UCSD-AML1 (cell line): Measurements from ENCODE around the gene RFX5.
"Not testable (repeated sequence)": the region's sequence is repeated elsewhere in the genome, so short reads cannot be mapped to it uniquely, and the experiment has no call there.

ENCODE experiments used
- DNase-seq: peaks from one replicate; lab custom pipeline; 2025; ENCODE audit not compliant: unreplicated experiment; lab: John Stamatoyannopoulos, UW

RFX5 gene

DNA sequence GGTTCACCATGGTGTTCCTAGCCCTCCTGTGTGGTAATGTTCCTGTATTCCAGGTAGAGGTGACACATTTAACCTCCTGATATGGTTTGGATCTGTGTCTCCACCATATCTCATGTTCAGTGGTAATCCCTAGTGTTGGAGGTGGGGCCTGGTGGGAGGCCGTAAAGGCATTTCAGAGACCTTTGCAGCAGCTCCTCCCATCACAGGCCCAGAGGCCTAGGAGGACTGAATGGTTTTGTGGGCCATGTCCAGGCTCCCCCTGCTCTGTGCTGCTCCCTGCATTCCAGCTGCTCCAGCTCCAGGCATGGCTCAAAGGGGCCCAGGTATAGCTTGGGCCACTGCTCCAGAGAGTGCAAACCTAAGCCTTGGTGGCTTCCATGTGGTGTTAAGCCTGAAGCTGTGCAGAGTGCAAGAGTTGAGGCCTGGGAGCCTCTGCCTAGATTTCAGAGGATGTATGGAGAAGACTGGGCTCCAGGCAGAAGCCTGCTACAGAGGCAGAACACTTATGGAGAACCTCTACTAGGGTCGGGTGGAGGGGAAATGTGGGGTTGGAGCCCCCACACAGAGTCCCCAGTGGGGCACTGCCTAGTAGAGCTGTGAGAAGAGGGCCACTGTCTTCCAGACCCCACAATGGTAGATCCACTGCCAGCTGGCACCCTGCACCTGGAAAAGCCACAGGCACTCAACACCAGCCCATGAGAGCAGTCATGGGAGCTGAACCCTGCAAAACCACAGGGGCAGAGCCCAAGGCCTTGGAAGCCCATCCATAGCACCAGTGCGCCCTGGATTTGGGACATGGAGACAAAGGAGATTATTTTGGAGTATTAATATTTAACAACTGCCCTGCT lies 15.5 kb upstream of the RFX5 start:
- DNase-seq, result no peak

DNA sequence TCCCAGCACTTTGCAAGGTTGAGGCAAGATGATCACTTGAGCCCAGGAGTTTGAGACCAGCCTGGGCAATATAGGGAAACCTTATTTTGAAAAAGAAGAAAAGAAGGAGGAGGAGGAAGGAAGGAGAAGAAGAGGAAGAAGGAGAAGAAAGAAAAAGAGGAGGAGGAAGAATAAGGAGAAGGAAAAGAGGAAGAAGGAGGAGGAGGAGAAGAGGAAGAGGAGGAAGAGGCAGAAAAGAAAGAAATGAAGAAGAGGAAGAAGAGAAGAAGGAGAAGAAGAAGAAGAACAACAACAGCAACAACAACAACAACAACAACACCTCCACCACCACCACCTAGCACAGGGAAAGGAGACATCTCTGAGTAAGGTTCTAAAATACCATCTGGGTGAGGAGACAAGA lies 14.8 kb upstream of the RFX5 start:
- DNase-seq, result no peak

DNA sequence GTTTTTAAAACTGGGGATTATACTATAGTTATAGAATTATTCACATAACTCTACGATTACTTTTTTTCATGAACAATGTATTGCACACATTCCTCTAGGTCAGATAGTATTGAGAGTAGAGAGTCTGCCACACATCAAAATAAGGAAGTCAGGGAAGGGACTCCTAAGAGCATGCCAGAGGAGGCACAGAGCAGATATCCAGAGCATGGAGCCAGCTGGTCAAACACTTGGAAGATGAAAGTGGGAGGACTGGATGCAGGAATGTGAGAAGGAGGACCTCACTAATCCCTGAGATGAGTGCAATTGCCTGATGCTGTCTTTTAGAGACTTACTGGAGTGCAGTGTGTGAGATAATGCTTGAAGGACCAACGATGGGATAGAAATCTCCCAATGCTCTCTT lies 9.6 kb upstream of the RFX5 start:
- DNase-seq, result no peak

DNA sequence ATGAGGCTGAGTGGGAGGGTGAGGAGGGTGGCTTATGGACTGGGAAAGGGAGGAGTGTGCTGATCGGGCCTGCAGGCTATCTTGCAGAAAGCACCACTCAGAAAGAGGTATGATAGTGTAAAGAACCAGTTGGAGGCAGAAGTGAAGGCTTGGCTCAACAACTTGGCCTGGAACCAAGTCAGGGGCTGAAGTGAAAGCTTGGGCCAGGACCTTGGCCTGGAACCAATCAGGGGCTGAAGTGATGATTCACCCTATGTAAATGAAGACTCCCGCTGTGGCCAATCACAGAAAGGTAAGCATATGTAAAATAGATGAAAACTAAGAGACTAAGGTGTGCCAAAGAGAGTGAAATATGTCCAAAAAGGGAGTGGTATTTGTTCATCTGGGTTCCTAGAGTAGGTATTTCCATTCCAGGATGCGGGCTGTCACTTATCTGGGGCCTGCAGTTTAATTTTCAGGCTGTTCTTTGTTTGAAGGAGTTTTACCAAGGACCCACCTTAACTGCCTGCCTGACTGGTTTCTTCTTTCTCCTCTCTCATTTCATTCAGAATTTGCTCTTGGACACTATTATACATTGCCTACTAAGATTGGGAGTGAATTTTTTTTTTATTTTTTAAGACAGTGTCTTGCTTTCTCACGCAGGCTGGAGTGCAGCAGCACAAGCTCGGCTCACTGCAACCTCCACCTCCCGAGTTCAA lies 5.1 kb upstream of the RFX5 start:
- no peak for DNase-seq

DNA sequence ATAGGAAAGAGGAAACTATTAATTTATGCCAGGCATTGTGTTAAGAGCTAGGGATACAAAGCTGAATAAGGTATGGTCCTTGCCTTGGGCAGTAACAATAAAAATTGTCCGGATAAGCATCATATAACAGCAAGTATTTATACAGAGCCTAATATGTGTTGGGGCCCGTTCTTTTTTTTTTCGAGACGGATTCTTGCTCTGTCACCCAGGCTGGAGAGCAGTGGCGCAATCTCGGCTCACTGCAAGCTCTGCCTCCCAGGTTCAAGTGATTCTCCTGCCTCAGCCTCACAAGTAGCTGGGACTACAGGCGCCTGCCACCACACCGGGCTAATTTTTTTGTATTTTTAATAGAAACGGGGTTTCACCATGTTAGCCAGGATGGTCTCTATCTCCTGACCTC lies 3.3 kb upstream of the RFX5 start:
- DNase-seq, result not testable (repeated sequence)

DNA sequence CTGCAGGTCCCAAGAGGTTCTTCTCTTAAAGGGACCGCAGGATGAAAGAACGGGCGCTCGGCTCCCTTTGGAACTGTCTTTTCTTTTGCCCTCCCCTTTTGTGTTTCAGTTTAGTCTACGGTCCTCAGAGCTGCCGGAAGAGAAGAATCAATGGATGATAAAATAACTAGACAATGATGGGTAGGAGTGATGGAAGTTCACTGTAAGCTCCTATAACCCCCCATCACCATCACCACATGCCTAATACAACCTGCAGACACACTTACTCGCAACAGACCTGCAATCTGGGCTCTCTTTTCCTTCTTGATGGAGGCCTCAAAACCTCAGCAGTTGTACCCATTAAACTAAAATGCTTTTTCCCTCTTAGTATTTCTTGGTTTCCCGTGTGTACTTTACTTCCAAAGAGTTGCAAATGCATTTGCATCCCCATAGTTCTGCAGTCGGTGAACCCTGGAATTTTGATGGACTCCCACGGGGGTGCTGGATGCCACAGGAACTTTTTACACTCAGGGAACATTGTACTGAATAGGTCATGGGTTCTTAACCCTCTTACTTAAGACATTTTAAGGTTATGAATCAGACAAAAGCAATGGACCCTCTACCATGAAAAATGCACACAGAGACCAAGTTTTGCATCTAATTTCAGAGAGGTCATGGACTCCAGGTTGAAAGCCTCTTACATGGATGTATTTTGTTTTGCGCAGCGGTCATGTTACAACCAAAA lies 633 bp upstream of the RFX5 start:
- DNase-seq, result no peak

DNA sequence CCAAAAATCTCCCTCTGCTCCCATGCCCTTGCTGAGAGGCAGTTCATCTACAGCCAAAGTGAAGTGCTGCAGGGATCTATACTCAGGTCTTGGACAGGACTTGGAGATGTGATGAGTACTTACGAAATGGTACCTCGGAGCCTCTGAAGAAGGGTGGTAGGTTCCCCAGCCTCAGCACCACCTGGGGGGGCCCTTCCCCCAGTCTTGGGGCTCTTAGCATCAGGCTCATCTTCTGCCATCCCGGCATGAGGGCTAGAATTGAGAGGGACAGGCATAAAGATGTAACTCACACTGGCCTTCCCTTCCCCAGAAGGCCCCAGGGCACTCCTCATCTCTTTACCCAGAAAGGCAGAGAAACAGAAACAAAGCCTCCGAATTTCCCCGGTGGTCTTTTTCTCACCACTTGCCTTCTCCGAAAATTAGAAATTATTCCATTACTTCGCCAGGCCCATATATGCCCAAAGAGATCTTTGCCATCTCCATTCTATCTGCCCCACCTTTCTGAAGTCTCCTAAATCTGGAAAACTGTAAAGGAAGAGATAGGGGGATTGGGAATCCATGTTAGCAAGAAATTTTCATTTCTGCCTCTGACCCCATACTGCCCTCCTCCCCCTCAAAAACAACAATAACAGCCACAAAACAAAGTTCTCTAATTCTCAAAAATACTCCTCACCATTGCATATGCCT lies 827 bp downstream of the RFX5 start:
- DNase-seq, result no peak

DNA sequence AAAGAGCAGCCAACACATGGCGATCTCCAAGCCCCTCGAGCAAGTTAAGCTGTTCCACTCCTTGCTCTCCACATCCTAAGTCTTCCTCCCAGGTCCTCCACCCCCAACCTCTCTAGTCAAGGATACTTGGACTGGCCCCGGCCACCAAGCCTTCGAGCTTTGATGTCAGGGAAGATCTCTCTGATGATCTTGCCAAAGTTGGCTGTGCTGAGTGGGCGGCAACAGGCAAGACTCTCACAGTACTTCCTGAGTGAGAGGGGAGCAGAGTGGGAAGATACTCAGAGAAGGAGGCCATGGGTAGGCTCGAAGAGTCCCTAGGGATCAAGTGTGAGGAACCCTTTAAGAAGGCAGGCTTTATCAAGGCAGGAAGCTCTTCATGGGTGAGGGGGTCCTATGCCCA lies 2.8 kb downstream of the RFX5 start:
- no peak for DNase-seq

DNA sequence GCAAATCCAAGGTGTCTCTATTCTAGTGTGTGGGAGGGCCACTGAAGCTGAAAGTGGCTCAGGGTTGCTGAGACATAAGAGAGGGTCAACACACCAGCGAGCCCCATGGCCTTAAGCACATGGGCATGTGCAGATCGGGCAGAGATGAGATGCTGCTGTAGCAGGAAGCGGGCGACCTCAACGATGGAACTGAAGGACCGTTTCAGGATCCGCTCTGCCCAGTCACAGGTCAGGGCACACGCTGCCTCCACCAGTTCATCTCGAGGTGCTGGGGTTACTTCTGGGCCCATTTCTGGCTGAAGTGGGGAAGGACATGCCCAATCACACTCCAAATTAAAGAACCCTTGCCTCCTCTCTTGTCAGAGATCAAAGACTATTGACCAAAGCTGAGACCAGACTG lies 3.5 kb downstream of the RFX5 start:
- DNase-seq, result no peak

DNA sequence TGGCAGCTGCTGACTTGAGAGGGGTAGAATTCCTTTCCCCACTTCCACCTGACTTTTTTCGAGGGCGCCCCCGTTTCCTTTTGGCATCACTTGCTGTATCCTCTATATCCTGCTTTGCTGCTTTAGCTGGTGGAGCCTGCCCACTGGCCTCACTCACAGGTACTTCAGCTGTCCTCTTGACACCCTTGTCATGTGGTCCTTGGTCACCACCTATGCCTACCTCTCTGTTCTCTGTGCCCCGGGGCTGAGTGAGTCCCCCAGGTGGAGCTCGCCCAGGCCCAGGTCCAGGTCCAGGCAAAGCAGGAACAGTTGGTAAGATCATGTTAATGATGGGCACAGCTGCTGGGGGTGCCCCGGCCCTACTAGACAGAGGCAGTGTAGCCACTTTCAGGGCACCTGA lies 4.5 kb downstream of the RFX5 start:
- no peak for DNase-seq

DNA sequence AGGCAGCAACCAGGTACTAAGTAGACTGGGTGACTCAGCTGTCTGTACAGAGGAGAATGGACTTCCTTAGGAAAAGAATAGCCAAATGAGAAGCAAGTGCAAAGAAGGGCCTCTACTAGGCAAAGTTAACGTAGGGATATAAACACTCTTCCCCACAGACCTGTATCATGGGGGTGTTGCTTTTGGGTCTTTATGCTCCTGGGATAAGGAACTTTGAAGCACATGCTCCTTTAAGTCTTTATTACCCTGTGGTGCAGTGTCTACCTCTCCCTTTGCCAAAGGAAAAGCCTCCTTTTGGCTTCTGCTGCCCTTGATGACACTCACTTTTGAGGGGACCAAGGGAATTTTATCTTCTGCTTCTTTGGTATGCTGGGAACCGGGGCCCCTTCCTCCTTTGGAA lies 5.0 kb downstream of the RFX5 start:
- DNase-seq, result no peak

DNA sequence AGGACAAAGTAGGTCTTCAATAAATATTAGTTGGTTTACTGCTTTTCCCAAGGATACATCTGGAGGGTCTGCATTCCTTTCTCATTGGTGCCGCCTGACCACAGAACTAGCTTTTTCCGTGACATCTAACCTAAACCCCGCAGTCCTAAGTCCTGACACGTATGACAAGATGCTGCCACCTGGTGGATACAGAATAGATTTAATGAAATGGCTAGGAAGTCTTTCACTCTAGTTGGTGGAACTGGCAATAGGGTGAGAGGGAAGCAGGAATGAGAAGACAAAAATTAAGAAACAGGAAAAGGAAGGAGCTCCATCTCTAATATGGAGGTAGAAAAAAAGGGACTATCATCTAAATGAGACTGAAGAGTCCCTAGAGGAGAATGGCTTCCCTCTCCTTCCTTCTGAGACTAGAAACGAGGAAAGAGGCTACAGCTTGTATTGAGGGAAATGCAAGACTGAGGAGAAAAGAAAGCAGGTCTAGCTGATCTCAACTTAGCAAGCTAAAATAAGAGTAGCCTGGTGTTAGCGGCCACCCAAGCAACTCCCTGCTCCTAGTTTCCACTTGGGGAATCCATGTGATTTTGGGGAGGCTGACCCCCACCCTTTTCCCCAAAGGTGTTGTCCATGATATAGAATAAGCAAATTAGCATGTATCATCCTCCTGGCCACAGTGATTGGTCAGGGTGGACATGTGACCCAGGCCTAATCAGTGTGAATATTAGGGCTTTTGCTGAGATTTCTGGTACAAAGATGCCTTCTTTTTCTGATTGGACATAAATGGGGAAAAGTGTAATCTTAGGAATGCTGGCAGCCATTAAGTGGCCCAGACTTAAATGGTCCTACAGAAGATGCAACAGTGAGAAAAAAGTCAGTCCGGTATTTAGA lies 5.9 kb downstream of the RFX5 start:
- peak; percentile 23 for DNase-seq

DNA sequence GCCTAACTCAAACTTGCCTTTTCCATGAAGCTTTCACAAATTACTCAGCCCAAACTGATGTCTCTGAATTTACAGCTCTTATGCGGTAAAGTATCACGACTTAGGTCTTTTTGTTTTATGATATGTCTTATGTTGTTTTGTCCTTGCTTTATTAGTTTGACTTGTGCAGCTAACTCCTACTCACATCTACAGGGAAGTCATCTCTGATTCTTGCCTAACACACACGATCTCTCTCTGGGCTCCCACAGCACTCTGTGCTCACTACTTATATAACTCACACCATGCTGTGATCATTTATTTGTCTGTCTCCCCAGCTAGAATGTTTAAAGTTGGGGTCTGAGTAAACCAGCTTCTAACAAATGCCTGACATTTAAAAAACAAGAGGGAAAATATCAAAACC lies 10.5 kb downstream of the RFX5 start:
- no peak for DNase-seq

DNA sequence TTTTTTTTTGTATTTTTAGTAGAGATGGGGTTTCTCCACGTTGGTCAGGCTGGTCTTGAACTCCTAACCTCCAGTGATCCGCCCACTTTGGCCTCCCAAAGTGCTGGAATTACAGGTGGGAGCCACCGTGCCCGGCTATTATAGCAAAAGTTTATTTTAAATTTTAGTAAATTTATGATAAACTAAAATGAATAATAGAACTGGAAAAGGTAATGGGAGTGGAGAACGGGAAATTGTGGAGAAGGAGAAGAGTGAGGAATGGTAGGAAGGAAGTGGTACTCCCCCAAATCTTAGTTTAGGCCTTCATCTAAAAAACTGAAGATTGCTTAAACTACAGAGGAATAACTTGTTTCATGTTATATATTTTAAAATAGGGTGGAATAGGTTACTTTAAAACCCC lies 12.2 kb downstream of the RFX5 start:
- DNase-seq, result no peak

DNA sequence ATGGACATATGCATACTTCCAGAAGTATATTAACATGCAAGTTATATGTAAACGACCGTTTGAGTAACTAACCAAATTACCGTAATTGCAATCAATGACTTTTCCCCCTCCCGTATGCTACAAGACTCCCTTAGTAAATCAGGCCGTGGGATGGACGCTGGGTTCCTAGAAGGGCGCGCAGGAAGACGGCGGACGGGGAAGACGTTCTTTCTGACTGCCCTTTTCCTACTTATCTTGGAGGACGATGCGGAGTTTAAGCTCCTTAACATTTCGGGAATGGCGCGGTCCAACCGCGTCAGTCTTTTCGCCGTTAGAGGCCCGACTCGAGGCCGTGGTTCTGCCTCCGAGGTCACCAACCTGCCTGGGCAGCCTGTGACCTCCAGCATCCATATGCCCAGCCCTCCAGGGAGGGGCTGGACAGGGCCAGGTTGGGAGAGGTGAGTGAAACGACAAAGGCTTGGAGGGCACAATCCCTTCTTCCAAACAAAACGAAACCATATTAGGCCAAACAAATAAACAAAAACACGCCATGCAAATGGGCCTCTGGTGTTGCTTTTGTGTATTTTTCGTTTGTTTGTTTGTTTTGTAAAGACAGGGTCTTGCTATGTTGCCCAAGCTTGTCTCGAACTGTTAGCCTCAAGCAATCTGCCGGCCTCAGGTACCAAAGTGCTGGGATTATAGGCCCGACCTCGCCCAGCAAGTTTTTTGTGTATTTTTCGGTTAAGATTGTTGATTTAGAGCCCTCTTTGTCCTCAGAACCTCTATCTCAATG lies 19.0 kb downstream of the RFX5 start:
- peak; percentile 32 for DNase-seq

DNA sequence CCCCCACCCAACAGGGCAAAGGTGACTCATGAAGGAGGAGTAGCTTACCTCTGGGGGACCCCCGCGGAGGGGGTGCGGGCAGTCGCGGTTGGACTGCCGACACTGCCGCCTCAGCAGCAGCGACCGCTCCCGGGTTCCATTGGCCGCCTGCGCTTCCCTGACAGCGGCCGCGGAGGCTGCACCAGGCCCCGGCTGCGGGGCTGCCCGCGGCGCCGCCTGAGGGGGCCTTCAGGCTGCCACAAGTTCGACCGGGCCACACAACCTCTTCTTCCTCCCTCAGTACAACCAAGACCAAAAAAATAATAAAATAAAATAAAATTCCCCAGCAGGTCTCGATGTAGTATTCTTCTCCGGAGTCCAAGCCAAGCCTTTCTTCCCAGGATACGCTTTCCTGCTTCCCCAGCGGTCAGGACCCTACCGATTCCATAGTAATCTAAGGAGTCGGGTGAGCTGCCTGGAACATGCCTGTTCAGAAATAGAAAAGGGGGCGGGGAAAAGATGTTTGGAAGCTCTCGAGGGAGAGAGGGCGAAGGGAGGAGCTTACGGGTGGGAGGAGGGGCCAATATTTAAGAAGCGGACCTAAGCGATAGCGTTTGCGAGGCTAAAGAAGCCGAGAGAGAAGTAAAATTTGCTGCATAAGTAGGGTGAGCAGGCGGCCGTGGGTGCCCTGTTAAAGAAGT lies 19.7 kb downstream of the RFX5 start, which contains the start of gene PI4KB:
PI4KB (minus strand) TSS at position 194 of the 680 bp plus-strand sequence. CDS start 10,935 bp downstream, outside the sequence.
- DNase-seq, result peak; percentile 88

DNA sequence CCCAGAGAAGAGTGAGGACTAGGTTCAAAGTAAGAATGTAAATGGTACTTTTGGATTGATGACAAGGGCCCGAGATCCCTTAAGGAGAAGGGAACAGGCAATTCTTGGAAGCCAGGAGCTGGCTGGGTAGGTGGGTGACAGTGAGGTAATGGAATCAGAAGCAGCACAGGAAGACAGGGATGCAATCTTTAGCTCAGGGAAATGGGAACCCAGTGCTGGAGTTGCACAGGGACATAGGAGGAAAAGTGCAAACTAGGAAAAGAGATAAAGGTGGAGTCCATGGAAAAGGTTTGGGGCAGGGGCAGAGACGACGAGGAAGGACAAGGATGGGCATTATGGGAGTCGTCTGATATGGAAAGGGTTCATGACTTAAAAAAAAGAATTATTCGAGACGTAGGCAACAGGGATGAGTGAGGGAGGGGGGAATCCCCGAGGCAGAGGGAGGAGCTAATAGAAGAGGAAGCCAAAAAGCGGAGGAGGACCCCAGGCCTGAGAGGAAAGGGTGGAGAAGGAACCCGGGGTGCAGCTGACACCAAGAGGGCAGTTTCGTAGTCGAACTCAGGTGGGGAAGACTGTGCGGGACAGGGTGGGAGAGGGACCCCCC lies 20.3 kb downstream of the RFX5 start:
- peak; percentile 76 for DNase-seq

DNA sequence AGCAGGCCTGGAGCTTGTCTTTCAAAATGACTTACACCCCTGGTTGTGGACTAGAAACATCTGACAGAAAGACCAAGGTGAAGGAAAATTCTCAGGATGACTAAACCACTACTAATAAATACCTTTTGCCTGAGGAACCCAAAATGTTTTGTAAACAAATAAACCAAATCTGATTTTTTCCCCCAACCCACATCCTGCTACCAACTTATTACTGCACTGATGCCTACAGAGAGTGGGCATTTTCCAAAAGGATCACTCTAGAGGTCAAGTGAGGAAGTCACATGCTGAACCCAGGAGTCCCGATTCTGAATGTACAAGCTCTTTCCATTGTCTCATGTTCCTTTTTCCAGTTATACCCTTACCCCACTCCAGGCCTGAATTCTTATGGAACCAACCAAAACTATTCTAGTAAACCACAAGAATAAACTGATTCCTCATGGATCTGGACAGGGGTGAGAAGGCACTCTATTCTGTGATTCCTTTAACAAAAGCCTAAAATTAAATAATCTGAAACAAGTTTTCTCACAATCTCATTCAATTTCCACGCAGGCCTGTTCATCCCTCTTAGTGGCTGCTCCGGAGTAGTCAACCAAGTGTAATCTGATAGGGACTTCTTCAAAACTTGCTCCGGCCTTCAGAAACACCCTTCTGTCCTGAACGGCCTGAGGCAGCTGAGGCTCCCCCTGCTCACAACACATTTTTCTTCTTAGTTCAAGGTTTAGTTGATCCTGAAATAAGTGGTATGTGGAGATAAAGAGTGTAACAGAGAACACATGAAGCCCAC lies 21.2 kb downstream of the RFX5 start:
- no peak for DNase-seq
